OCI-LY7 (cell line): ENCODE data around the gene MCM5. TPM values are rescaled to one million over a fixed set of nuclear protein-coding genes. Genes with fewer than 3 reads are reported as not detected.
"Not testable (repeated sequence)": the region's sequence is repeated elsewhere in the genome, so short reads cannot be mapped to it uniquely, and the experiment has no call there.

Source experiments
- BruUV-seq: library from RNA; stranded (reverse); fragments of 400-500 nt; replicated peaks from 2 replicates; lab custom pipeline; 2021; lab: Mats Ljungman, UMichigan
- CTCF ChIA-PET: fragments of 300-600 bp; sonication (Branson Sonifier 250); formaldehyde crosslinking; loops from one replicate; lab custom pipeline; 2022; ENCODE audit warnings: antibody characterized with exemption; ENCODE audit not compliant: unreplicated experiment; lab: Charles Lee
- POLR2A ChIA-PET: fragments of 300-600 bp; sonication (Branson Sonifier 250); formaldehyde crosslinking; loops from one replicate; lab custom pipeline; 2022; ENCODE audit warnings: antibody characterized with exemption; lab: Charles Lee
- DNase-seq: peaks from one replicate; pipeline ENCODE4 v3.0.0-alpha.2; 2015; ENCODE audit warnings: low spot score
- H2AFZ ChIP-seq: fragments of 200-600 bp; sonication (generic), shearing (Covaris generic); 2 replicates; pipeline ENCODE4 v1.6.1; 2014; ENCODE audit warnings: mild to moderate bottlenecking, antibody characterized with exemption, low read length, moderate library complexity
- H3K27ac ChIP-seq: fragments of 200-600 bp; sonication (generic); 2 replicates; pipeline ENCODE4 v1.5.1; 2014; ENCODE audit warnings: mixed run types, low read depth, mild to moderate bottlenecking, moderate library complexity, low read length, inconsistent platforms; ENCODE audit not compliant: poor library complexity, severe bottlenecking
- H3K36me3 ChIP-seq: fragments of 200-600 bp; sonication (generic); 2 replicates; pipeline ENCODE4 v1.6.1; 2014; ENCODE audit warnings: mild to moderate bottlenecking, antibody characterized with exemption, low read length, moderate library complexity, mixed read lengths; ENCODE audit not compliant: insufficient read depth
- H3K4me1 ChIP-seq: fragments of 200-600 bp; sonication (generic); 2 replicates; pipeline ENCODE4 v1.5.1; 2014; ENCODE audit warnings: mild to moderate bottlenecking, low read length; ENCODE audit not compliant: insufficient read depth, poor library complexity, severe bottlenecking
- H3K4me2 ChIP-seq: fragments of 200-600 bp; sonication (generic); 2 replicates; pipeline ENCODE4 v1.6.1; 2014; ENCODE audit warnings: mild to moderate bottlenecking, low read length
- H3K4me3 ChIP-seq: fragments of 200-600 bp; sonication (generic); 2 replicates; pipeline ENCODE4 v1.5.1; 2014; ENCODE audit warnings: mild to moderate bottlenecking, low read depth, low read length; ENCODE audit not compliant: poor library complexity, severe bottlenecking
- H3K79me2 ChIP-seq: fragments of 200-600 bp; sonication (generic); 2 replicates; pipeline ENCODE4 v1.6.1; 2016; ENCODE audit warnings: low read depth, mild to moderate bottlenecking, low read length, moderate library complexity, mixed read lengths; ENCODE audit not compliant: insufficient read depth
- H3K9me2 ChIP-seq: fragments of 200-600 bp; sonication (generic); 2 replicates; pipeline ENCODE4 v1.6.1; 2016; ENCODE audit warnings: mild to moderate bottlenecking, low read length, mixed read lengths; ENCODE audit not compliant: insufficient read depth
- H3K9me3 ChIP-seq: fragments of 200-600 bp; sonication (generic); 2 replicates; pipeline ENCODE4 v1.6.1; 2014; ENCODE audit warnings: mild to moderate bottlenecking, mixed run types, low read length, mixed read lengths
- H4K20me1 ChIP-seq: fragments of 200-600 bp; sonication (generic); 2 replicates; pipeline ENCODE4 v1.6.1; 2014; ENCODE audit warnings: mild to moderate bottlenecking, antibody characterized with exemption, low read length, moderate library complexity, mixed read lengths; ENCODE audit not compliant: insufficient read depth
- EZH2phosphoT487 ChIP-seq: fragments of 200-600 bp; sonication (generic); IDR thresholded peaks from 2 replicates; pipeline ENCODE4 v1.6.1; 2018; ENCODE audit warnings: low read depth, borderline replicate concordance, mild to moderate bottlenecking, mixed run types, antibody characterized with exemption, low read length, moderate library complexity, mixed read lengths
- intact Hi-C: fragments of 100-400 bp; cut with micrococcal nuclease; formaldehyde crosslinking; loops from one replicate; pipeline ENCODE4 v1.10.0; 2022; ENCODE audit not compliant: unreplicated experiment
- total RNA-seq, 2 experiments: library from RNA; depleted of rRNA in 1 of 2; stranded (reverse); fragments of >200 nt in 1 of 2; shearing (Covaris generic) in 1 of 2; gene quantifications; 2 replicates each; pipeline ENCODE4 v1.2.3, GENCODE V29; 2014 to 2022
- TF ChIP-seq, protein P1 (sequence below): fragments of 200-600 bp; sonication (generic); conservative IDR thresholded peaks from 2 replicates; pipeline ENCODE4 v1.5.1; 2014; ENCODE audit warnings: mild to moderate bottlenecking, antibody characterized with exemption, low read length, moderate library complexity, mixed read lengths

Gene MCM5
- total RNA-seq, 2 experiments from 2014 or later: 242 to 360 TPM

DNA sequence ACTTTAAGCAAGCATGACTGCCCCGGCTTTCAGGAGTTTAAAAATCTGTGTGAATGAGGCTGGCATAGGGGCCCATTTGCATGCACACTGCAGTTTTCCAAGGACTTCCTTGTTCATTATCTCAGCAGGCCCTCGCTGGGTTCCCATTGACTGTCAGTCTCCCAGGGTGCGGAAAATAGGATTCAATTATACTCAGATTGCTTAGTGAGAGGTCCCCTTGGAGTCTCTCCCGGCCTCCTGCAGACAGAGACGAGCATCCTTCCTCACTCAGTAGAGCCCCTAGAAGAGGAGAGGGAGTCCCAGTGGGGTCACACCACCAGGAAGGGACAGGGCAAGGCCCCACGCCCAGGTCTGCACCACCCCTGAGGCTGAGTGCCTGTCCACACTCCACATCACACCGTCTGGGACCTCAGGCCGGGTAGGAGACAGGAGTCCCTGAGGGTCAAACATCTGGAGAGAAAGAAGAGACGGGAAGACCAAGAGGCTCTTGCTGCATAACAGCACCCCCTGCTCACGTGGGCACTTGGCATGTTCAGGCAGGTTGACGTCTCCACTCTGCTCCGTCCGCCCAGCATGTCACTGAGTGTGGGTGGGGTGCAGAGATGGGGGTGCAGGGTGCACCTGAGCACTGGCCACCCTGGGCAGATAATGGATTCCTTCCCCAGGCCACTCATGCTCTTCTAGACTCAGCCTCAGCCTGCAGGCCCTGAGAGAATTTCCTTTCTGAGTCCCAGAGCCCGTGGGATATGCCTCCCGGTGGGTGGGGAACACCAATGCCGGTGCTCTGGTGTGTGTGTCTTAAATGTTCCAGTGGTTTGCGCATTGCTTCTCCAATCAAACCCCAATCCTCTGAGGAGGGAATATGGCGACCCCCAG lies 58.8 kb downstream of the MCM5 start:
- no peaks in the 10 kb centered on the region for H3K9me3 ChIP-seq
- BruUV-seq: no TSS peak

DNA sequence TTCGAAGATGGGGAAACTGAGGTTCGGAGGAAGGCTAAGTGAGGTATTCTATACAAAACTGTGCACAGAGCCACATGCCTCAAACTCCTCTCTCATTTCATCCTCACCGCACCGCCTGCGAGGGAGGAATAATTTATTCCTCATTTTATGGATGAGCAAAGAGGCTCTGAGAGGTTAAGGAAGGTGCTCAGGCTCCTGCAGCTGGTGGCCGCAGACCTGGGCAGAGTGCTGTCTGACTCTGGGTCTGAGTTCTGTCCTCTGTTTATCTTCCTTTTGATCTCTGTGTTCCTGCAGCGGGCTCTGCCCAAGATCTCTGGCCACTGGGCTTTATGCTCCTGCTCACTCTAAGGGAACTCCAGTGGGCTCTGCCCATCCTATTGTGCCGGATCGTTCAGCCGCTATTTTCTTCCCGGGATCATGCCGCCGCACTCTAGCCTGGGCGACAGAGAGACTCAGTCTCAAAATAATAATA lies 59.5 kb downstream of the MCM5 start:
- Histone ChIP-seq H3K36me3 (peaks cover 21% of the 10 kb centered on the region), H3K4me2 (no peak overlapping the region), H3K79me2 (no peaks in the 10 kb centered on the region), H3K27ac (no peak overlapping the region), H3K9me3 (no peaks in the 10 kb centered on the region), H2AFZ (no peak overlapping the region), H3K4me1 (peaks cover 11% of the 10 kb centered on the region), H3K9me2 (no peaks in the 10 kb centered on the region), H3K4me3 (no peak overlapping the region), H4K20me1 (no peaks in the 10 kb centered on the region)
- ChIA-PET POLR2A (no interaction called here), CTCF (no interaction called here)
- no peak for DNase-seq
- no TSS peak for BruUV-seq
- TF ChIP-seq, protein P1, sequence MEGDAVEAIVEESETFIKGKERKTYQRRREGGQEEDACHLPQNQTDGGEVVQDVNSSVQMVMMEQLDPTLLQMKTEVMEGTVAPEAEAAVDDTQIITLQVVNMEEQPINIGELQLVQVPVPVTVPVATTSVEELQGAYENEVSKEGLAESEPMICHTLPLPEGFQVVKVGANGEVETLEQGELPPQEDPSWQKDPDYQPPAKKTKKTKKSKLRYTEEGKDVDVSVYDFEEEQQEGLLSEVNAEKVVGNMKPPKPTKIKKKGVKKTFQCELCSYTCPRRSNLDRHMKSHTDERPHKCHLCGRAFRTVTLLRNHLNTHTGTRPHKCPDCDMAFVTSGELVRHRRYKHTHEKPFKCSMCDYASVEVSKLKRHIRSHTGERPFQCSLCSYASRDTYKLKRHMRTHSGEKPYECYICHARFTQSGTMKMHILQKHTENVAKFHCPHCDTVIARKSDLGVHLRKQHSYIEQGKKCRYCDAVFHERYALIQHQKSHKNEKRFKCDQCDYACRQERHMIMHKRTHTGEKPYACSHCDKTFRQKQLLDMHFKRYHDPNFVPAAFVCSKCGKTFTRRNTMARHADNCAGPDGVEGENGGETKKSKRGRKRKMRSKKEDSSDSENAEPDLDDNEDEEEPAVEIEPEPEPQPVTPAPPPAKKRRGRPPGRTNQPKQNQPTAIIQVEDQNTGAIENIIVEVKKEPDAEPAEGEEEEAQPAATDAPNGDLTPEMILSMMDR: no peak
- no peak for TF ChIP-seq EZH2phosphoT487
- intact Hi-C loops: no loop called here

More for the DNA sequence above, 58.8 kb downstream of the MCM5 start:
- Histone ChIP-seq H3K4me1 (peaks cover 4% of the 10 kb centered on the region), H3K27ac (no peak overlapping the region), H3K4me2 (no peak overlapping the region), H2AFZ (no peak overlapping the region), H3K9me2 (no peaks in the 10 kb centered on the region), H4K20me1 (no peaks in the 10 kb centered on the region), H3K79me2 (no peaks in the 10 kb centered on the region), H3K36me3 (peaks cover 27% of the 10 kb centered on the region), H3K4me3 (no peak overlapping the region)
- DNase-seq: no peak
- CTCF ChIA-PET: no interaction called here
- intact Hi-C loops: no loop called here
- TF ChIP-seq, protein P1: no peak
- no peak for TF ChIP-seq EZH2phosphoT487
- POLR2A ChIA-PET: no interaction called here

DNA sequence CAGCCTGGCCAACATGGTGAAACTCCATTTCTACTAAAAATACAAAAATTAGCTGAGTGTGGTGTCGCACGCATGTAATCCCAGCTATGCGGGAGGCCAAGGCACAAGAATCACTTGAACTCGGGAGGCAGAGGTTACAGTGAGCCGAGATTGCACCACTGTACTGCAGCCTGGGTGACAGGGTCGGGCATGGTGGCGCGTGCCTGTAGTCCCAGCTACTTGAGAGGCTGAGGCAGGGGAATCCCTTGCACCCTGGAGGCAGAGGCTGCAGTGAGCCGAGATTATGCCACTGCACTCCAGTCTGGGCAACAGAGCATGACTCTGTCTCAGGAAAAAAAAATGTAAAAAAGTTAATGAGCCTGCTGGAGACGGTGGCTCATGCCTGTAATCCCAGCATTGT lies 60.0 kb downstream of the MCM5 start:
- H3K4me1 ChIP-seq: peaks cover 16% of the 10 kb centered on the region
- DNase-seq, H3K9me3 ChIP-seq, H4K20me1 ChIP-seq, POLR2A ChIA-PET, H3K4me3 ChIP-seq, H2AFZ ChIP-seq, H3K27ac ChIP-seq, H3K79me2 ChIP-seq, H3K4me2 ChIP-seq, BruUV-seq, intact Hi-C loops, CTCF ChIA-PET, H3K9me2 ChIP-seq: not testable (repeated sequence)
- H3K36me3 ChIP-seq: peaks cover 19% of the 10 kb centered on the region
